ENCODE measurements around the gene LHFPL6.

The LHFPL6 gene

GRCh38 chr13:39417643-39418042 is 185.3 kb downstream of the LHFPL6 start:
- no peak for DNase-seq (ENCODE audit: low read depth)
- H3K4me3 ChIP-seq (ENCODE audit: low read depth, low read length), result no peak overlapping the region
- no peak for TF ChIP-seq CTCF (IDR thresholded peaks at IDR 0.05; ENCODE audit: low read depth, low read length, missing control alignments)

GRCh38 chr13:39417131-39417530 is 185.9 kb downstream of the LHFPL6 start:
- TF ChIP-seq CTCF (IDR thresholded peaks at IDR 0.05; ENCODE audit: low read depth, low read length, missing control alignments), result peak; percentile 16
- H3K4me3 ChIP-seq (ENCODE audit: low read depth, low read length), result no peak overlapping the region
- DNase-seq (ENCODE audit: low read depth), result no peak

GRCh38 chr13:39415008-39415802 is 187.8 kb downstream of the LHFPL6 start:
- no peak overlapping the region for H3K4me3 ChIP-seq (ENCODE audit: low read depth, low read length)
- DNase-seq (ENCODE audit: low read depth), result no peak
- peak; percentile 43 for TF ChIP-seq CTCF (IDR thresholded peaks at IDR 0.05; ENCODE audit: low read depth, low read length, missing control alignments)

GRCh38 chr13:39414339-39414738 is 188.7 kb downstream of the LHFPL6 start:
- DNase-seq (ENCODE audit: low read depth), result peak; percentile 33
- H3K4me3 ChIP-seq (ENCODE audit: low read depth, low read length), result no peak overlapping the region
- TF ChIP-seq CTCF (IDR thresholded peaks at IDR 0.05; ENCODE audit: low read depth, low read length, missing control alignments), result no peak

- TF ChIP-seq CTCF (IDR thresholded peaks at IDR 0.05; ENCODE audit: low read depth, low read length, missing control alignments), result no peak
- H3K4me3 ChIP-seq (ENCODE audit: low read depth, low read length), result no peak overlapping the region
- no peak for DNase-seq (ENCODE audit: low read depth)
These were observed 191.5 kb downstream of the LHFPL6 start for GRCh38 chr13:39411511-39411910.

GRCh38 chr13:39410964-39411363 is 192.0 kb downstream of the LHFPL6 start:
- no peak for TF ChIP-seq CTCF (IDR thresholded peaks at IDR 0.05; ENCODE audit: low read depth, low read length, missing control alignments)
- H3K4me3 ChIP-seq (ENCODE audit: low read depth, low read length), result no peak overlapping the region
- DNase-seq (ENCODE audit: low read depth), result no peak
